HL-60 (cell line): ENCODE measurements around the gene PALLD.

ENCODE experiments used
- DNase-seq, 2 experiments: peaks; one replicate each; pipeline ENCODE4 v3.0.0-alpha.2; 2010 to 2020; ENCODE audit warnings: low read depth in 1 of 2, low spot score in 1 of 2
- H3K27ac ChIP-seq: fragments of 250-450 bp; sonication (Bioruptor Pico); replicated peaks from 2 replicates; pipeline ENCODE4 v1.5.1; 2020; ENCODE audit warnings: mild to moderate bottlenecking, moderate library complexity
- H3K27me3 ChIP-seq: fragments of 250-450 bp; sonication (Bioruptor Pico); 2 replicates; pipeline ENCODE4 v1.5.1; 2021; ENCODE audit warnings: mild to moderate bottlenecking, moderate library complexity; ENCODE audit not compliant: insufficient read depth, poor library complexity, severe bottlenecking
- H3K4me3 ChIP-seq: replicated peaks from 2 replicates; pipeline ENCODE4 v1.5.1; 2011; ENCODE audit warnings: mild to moderate bottlenecking, control low read depth, low read length; ENCODE audit not compliant: insufficient read depth
- CTCF ChIP-seq: IDR thresholded peaks from one replicate; pipeline ENCODE4 v1.5.1; 2011; ENCODE audit warnings: low read length, control low read depth, inconsistent platforms; ENCODE audit not compliant: insufficient read depth
- GABPA ChIP-seq: IDR thresholded peaks from 2 replicates; pipeline ENCODE4 v1.6.1; 2012; ENCODE audit warnings: low read depth
- POLR2AphosphoS5 ChIP-seq: IDR thresholded peaks from 2 replicates; pipeline ENCODE4 v1.6.1; 2012; ENCODE audit warnings: low read depth
- REST ChIP-seq: IDR thresholded peaks from 2 replicates; pipeline ENCODE4 v1.6.1; 2012; ENCODE audit warnings: low read depth; ENCODE audit not compliant: insufficient replicate concordance
- SPI1 ChIP-seq: IDR thresholded peaks from 2 replicates; pipeline ENCODE4 v1.6.1; 2012; ENCODE audit warnings: low read depth, mild to moderate bottlenecking, borderline replicate concordance

PALLD gene

GRCh38 chr4:168608771-168609170 is 111.9 kb downstream of the PALLD start:
- DNase-seq = no peak
- TF ChIP-seq REST (no peak), GABPA (no peak), POLR2AphosphoS5 (no peak), SPI1 (no peak), CTCF (no peak)
- H3K4me3 ChIP-seq = no peak overlapping the region
- H3K27me3 ChIP-seq = peaks cover 2% of the 10 kb centered on the region
- H3K27ac ChIP-seq = no peak overlapping the region

GRCh38 chr4:168609369-168609768 is 112.5 kb downstream of the PALLD start:
- no peak overlapping the region for H3K4me3 ChIP-seq
- H3K27me3 ChIP-seq = no peaks in the 10 kb centered on the region
- DNase-seq = no peak
- TF ChIP-seq GABPA (no peak), POLR2AphosphoS5 (no peak), SPI1 (no peak), CTCF (no peak), REST (no peak)
- no peak overlapping the region for H3K27ac ChIP-seq

- no peak for TF ChIP-seq SPI1
- TF ChIP-seq CTCF = no peak
- no peak for TF ChIP-seq POLR2AphosphoS5
- DNase-seq = no peak
- Histone ChIP-seq H3K4me3 (no peak overlapping the region), H3K27me3 (no peaks in the 10 kb centered on the region), H3K27ac (no peak overlapping the region)
Observed at GRCh38 chr4:168610911-168611530, 114.2 kb downstream of the PALLD start.
